Measurements from ENCODE around the gene TMPRSS4. TPM values are rescaled to one million over a fixed set of nuclear protein-coding genes. Genes with fewer than 3 reads are reported as not detected.
"Not testable (repeated sequence)": the region's sequence is repeated elsewhere in the genome, so short reads cannot be mapped to it uniquely, and the experiment has no call there.

The TMPRSS4 gene
- polyA plus RNA-seq, 3 donors, result 21.8 to 34.3 (median 30.3) TPM

GRCh38 chr11:118052581-118053206, 24.2 kb upstream of the TMPRSS4 start:
- no peak for DNase-seq

- no peak for DNase-seq
Measured at GRCh38 chr11:118054712-118055640, 21.9 kb upstream of the TMPRSS4 start.

- DNase-seq, result no peak
Measured at GRCh38 chr11:118055966-118056365, 20.9 kb upstream of the TMPRSS4 start.

GRCh38 chr11:118056806-118057205, 20.1 kb upstream of the TMPRSS4 start:
- no peak for DNase-seq

- no peak for DNase-seq
Measured at GRCh38 chr11:118057251-118058145, 19.4 kb upstream of the TMPRSS4 start.

- DNase-seq, result no peak
Measured at GRCh38 chr11:118058311-118059245, 18.3 kb upstream of the TMPRSS4 start.

- no peak for DNase-seq
Measured at GRCh38 chr11:118059246-118059940, 17.5 kb upstream of the TMPRSS4 start.

- DNase-seq, result no peak
Measured at GRCh38 chr11:118060081-118060661, 16.7 kb upstream of the TMPRSS4 start.

GRCh38 chr11:118060869-118061268, 16.0 kb upstream of the TMPRSS4 start:
- no peak for DNase-seq

GRCh38 chr11:118061586-118062125, 15.2 kb upstream of the TMPRSS4 start:
- DNase-seq, result no peak

GRCh38 chr11:118062181-118062580, 14.7 kb upstream of the TMPRSS4 start:
- DNase-seq, result not testable (repeated sequence)

- not testable (repeated sequence) for DNase-seq
Measured at GRCh38 chr11:118062631-118063030, 14.2 kb upstream of the TMPRSS4 start.

GRCh38 chr11:118064956-118065355, 11.9 kb upstream of the TMPRSS4 start:
- no peak for DNase-seq

GRCh38 chr11:118065384-118065783, 11.5 kb upstream of the TMPRSS4 start:
- DNase-seq, result no peak

- DNase-seq, result no peak
Measured at GRCh38 chr11:118067006-118067405, 9.9 kb upstream of the TMPRSS4 start.

- no peak for DNase-seq
Measured at GRCh38 chr11:118068206-118068944, 8.5 kb upstream of the TMPRSS4 start.

GRCh38 chr11:118068945-118069612, 7.8 kb upstream of the TMPRSS4 start:
- DNase-seq, result no peak

GRCh38 chr11:118071416-118072030, 5.4 kb upstream of the TMPRSS4 start:
- DNase-seq, result no peak

All from renal pelvis (tissue), 4 donors.